GM18502 (cell line): ENCODE results near the gene SNRPA1.
A peak's percentile ranks its signal among the peaks of the same experiment; 100 is the strongest.

Experiments
- ATAC-seq: cut with Tn5 transposase; IDR thresholded peaks from one replicate; pipeline ENCODE4 v1.9.1; 2021; ENCODE audit warnings: mild to moderate bottlenecking; ENCODE audit not compliant: unreplicated experiment, poor library complexity

Gene SNRPA1

GRCh38 chr15:101264911-101265641, 30.0 kb downstream of the SNRPA1 start:
- no peak for ATAC-seq

GRCh38 chr15:101264011-101264410, 31.0 kb downstream of the SNRPA1 start:
- ATAC-seq = no peak

GRCh38 chr15:101262551-101262950, 32.5 kb downstream of the SNRPA1 start:
- ATAC-seq = no peak

GRCh38 chr15:101258238-101259144, 36.6 kb downstream of the SNRPA1 start:
- ATAC-seq = no peak

- no peak for ATAC-seq
Measured at GRCh38 chr15:101256757-101257156, 38.3 kb downstream of the SNRPA1 start.

GRCh38 chr15:101255615-101256241, 39.3 kb downstream of the SNRPA1 start:
- no peak for ATAC-seq

- ATAC-seq = no peak
Measured at GRCh38 chr15:101255051-101255395, 40.0 kb downstream of the SNRPA1 start.

- no peak for ATAC-seq
Measured at GRCh38 chr15:101254157-101255050, 40.6 kb downstream of the SNRPA1 start.

- no peak for ATAC-seq
Measured at GRCh38 chr15:101252836-101253235, 42.2 kb downstream of the SNRPA1 start.

GRCh38 chr15:101251830-101252820, 42.9 kb downstream of the SNRPA1 start, which contains the start of gene CHSY1:
TSS of gene CHSY1 (minus strand) at chr15:101252048. CDS start at chr15:101251456, 592 bp downstream.
- ATAC-seq = peak; percentile 82

GRCh38 chr15:101250873-101251829, 43.9 kb downstream of the SNRPA1 start:
- peak; percentile 36 for ATAC-seq

- no peak for ATAC-seq
Measured at GRCh38 chr15:101250341-101250831, 44.7 kb downstream of the SNRPA1 start.

GRCh38 chr15:101248274-101248673, 46.8 kb downstream of the SNRPA1 start:
- no peak for ATAC-seq

GRCh38 chr15:101246824-101247745, 48.0 kb downstream of the SNRPA1 start:
- no peak for ATAC-seq

GRCh38 chr15:101246391-101246790, 48.7 kb downstream of the SNRPA1 start:
- ATAC-seq = no peak

GRCh38 chr15:101244889-101245668, 50.0 kb downstream of the SNRPA1 start:
- no peak for ATAC-seq
